ENCODE measurements around the gene CADPS.

DNA sequence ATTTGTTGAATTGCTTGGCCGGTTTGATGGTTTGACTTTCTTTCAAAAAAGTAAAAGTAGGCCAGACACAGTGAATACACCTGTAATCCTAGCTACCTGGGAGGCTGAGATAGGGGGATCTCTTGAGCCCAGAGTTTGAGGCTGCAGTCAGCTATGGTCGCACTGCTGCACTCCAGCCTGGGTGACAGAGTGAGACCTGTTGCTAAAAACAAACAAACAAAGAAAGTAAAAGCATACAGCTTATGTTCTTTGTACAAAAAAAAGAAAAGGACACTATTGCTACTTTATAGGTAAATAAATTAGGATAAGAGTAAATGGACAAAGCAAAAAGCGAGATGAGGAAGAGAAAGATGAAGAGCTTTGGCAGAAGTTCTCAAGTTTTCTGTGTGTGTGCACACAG lies 488.0 kb downstream of the CADPS start:
- TF ChIP-seq, protein P1, sequence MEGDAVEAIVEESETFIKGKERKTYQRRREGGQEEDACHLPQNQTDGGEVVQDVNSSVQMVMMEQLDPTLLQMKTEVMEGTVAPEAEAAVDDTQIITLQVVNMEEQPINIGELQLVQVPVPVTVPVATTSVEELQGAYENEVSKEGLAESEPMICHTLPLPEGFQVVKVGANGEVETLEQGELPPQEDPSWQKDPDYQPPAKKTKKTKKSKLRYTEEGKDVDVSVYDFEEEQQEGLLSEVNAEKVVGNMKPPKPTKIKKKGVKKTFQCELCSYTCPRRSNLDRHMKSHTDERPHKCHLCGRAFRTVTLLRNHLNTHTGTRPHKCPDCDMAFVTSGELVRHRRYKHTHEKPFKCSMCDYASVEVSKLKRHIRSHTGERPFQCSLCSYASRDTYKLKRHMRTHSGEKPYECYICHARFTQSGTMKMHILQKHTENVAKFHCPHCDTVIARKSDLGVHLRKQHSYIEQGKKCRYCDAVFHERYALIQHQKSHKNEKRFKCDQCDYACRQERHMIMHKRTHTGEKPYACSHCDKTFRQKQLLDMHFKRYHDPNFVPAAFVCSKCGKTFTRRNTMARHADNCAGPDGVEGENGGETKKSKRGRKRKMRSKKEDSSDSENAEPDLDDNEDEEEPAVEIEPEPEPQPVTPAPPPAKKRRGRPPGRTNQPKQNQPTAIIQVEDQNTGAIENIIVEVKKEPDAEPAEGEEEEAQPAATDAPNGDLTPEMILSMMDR (IDR thresholded peaks at IDR 0.05; ENCODE audit: poor library complexity, severe bottlenecking), result no peak
- TF ChIP-seq, protein P2, sequence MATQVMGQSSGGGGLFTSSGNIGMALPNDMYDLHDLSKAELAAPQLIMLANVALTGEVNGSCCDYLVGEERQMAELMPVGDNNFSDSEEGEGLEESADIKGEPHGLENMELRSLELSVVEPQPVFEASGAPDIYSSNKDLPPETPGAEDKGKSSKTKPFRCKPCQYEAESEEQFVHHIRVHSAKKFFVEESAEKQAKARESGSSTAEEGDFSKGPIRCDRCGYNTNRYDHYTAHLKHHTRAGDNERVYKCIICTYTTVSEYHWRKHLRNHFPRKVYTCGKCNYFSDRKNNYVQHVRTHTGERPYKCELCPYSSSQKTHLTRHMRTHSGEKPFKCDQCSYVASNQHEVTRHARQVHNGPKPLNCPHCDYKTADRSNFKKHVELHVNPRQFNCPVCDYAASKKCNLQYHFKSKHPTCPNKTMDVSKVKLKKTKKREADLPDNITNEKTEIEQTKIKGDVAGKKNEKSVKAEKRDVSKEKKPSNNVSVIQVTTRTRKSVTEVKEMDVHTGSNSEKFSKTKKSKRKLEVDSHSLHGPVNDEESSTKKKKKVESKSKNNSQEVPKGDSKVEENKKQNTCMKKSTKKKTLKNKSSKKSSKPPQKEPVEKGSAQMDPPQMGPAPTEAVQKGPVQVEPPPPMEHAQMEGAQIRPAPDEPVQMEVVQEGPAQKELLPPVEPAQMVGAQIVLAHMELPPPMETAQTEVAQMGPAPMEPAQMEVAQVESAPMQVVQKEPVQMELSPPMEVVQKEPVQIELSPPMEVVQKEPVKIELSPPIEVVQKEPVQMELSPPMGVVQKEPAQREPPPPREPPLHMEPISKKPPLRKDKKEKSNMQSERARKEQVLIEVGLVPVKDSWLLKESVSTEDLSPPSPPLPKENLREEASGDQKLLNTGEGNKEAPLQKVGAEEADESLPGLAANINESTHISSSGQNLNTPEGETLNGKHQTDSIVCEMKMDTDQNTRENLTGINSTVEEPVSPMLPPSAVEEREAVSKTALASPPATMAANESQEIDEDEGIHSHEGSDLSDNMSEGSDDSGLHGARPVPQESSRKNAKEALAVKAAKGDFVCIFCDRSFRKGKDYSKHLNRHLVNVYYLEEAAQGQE (IDR thresholded peaks at IDR 0.05; ENCODE audit: borderline replicate concordance), result no peak
- TF ChIP-seq EZH2 (IDR thresholded peaks at IDR 0.05; ENCODE audit: borderline replicate concordance, insufficient read depth, low read length, poor library complexity, severe bottlenecking) (no peak), MXI1 (conservative IDR thresholded peaks at IDR 0.05; ENCODE audit: poor library complexity, severe bottlenecking) (no peak)

All from neural cell (in vitro differentiated cells).